KOPT-K1 (cell line): ENCODE data around the gene GLRA3.
"Not testable (repeated sequence)": the region's sequence is repeated elsewhere in the genome, so short reads cannot be mapped to it uniquely, and the experiment has no call there.

Source experiments
- H3K27ac ChIP-seq: fragments of 200-600 bp; sonication (generic); 2 replicates; pipeline ENCODE4 v1.5.1; 2016; ENCODE audit warnings: antibody characterized with exemption, mild to moderate bottlenecking, low read depth, low read length; ENCODE audit not compliant: poor library complexity, severe bottlenecking
- H3K36me3 ChIP-seq: fragments of 200-600 bp; sonication (generic); 2 replicates; pipeline ENCODE4 v1.5.1; 2017; ENCODE audit warnings: antibody characterized with exemption, mild to moderate bottlenecking, low read length, moderate library complexity; ENCODE audit not compliant: insufficient read depth
- H3K9me3 ChIP-seq: fragments of 200-600 bp; sonication (generic); 2 replicates; pipeline ENCODE4 v1.5.1; 2017; ENCODE audit warnings: antibody characterized with exemption, low read length, mild to moderate bottlenecking; ENCODE audit not compliant: insufficient read depth, poor library complexity, severe bottlenecking

GLRA3 gene

DNA sequence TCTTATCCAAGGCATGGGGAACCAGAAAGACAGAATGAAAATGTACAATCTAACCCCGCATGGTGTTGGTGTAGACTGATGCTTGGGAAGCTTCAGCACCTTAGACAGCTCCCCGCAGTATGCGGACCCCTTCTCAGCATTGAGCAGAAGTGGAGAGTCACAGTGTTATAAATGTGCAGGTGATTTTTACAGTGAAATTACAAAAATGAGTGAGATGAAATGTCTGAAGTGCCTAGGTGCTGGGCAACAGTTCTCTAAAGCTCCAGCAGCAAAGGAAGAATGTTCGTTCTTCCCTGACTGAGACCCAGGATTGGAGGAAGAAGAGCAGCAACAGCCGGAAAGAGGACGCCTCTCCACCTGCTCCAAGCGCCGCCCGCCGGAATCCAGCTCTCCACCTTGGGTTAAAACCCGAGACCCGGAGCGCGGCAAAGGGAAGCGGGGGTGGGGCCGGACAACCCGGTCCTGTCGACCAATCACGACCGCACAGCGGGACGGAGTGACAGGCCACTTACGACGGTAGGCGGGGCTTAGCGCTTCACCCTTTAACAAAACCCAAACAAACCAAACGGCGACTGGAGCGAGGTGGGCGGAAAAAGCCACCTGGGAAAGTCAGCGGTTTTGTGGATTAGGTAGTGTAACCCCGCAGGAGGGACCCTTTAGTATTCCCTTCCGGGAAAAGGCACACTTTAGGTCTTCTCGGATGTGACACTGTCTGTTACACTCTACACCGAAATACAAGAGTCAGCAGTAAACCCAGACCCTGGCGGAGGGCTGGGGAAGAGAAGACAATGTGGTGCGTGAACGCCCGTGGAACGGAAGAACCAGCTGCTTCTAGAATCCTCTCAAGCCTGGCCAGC is at the start of gene GLRA3:
GLRA3 (minus strand) TSS at position 403 of the 857 bp plus-strand sequence. CDS start 436 bp downstream, outside the sequence.
- H3K36me3 ChIP-seq = no peaks in the 10 kb centered on the region
- H3K27ac ChIP-seq = no peak within 1 kb of the TSS
- H3K9me3 ChIP-seq = no peaks in the 10 kb centered on the region

DNA sequence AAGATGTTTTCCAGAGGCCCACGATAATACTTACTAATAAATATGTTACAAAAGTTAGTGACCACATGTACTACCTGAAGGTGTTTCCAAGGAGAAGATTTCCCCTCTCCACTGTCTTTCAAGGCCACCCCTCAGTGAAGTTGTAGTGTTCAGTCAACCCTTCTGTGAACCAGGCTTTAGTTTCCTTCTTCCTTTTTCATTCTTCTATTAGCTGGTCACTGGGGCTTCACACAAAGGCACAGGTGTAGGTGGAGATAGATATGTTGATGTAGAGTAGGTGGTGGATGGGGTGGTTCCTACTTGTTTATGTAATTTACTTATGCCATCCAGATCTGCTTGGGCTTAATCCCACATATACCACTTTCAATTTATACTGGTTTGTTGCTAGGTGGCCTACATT is 45.9 kb upstream of the GLRA3 start:
- H3K9me3 ChIP-seq = no peaks in the 10 kb centered on the region
- no peaks in the 10 kb centered on the region for H3K36me3 ChIP-seq
- no peak overlapping the region for H3K27ac ChIP-seq

DNA sequence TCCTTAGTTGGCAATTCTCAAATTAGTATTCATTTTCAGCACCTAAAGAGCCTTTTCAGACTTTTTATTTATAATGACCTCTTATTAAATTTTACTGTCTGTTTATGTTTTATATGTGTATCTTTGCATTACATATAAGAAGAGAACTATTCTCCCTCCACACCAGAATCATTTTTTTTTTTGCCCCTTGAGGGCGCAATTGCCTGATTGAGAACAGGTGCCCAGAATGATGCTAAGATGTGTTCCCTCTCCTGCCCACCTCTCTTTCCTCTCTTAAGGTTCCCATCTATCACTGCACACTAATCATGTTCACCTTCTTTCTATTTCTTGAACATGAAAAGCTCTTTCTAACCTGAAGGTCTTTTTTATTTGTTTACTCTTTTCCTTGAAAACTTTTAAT is 44.9 kb upstream of the GLRA3 start:
- Histone ChIP-seq H3K36me3 (no peaks in the 10 kb centered on the region), H3K27ac (no peak overlapping the region), H3K9me3 (no peaks in the 10 kb centered on the region)

GRCh38 chr4:174873146-174873545 is 44.1 kb upstream of the GLRA3 start:
- not testable (repeated sequence) for H3K36me3 ChIP-seq, H3K27ac ChIP-seq, H3K9me3 ChIP-seq

DNA sequence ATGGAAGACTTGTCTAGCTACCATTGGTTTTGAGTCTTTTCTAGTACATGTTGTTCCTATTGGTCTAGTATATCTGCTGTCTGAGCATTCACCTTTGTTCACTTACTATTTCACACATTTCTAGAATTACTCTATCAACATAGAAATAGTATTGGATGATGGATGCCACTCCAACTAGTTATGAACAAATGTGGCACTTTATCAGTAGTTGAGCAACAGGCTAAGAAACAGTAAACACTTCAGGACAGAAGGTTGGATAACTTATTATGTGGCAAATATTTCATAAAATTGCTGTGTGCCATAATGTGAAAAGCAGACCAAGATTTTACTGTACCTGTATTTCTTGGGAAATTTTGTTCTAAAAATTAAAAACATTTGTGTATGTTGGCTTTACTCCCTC is 42.4 kb upstream of the GLRA3 start:
- no peak overlapping the region for H3K27ac ChIP-seq
- H3K36me3 ChIP-seq = no peaks in the 10 kb centered on the region
- H3K9me3 ChIP-seq = no peaks in the 10 kb centered on the region

DNA sequence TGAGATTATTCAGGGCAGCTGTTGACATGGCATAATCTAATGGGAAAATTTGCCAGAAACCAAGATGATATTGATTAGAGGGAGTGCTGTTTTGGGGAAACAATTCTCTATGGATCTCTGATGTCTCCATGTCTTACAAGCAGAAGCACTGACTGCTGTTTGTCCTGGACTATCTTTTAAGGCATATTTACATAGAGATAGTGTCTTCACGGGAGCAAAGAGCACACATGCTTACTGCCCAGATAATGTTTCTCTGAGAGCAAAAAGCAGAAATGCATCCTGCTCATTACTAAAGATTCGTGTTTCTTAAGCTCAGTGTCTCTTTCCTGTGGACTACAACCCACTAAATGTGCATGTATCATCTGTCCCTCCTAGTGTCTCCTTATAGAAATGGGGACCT is 41.3 kb upstream of the GLRA3 start:
- no peaks in the 10 kb centered on the region for H3K9me3 ChIP-seq
- H3K27ac ChIP-seq = no peak overlapping the region

GRCh38 chr4:174869339-174869738 is 40.3 kb upstream of the GLRA3 start:
- Histone ChIP-seq H3K36me3 (no peaks in the 10 kb centered on the region), H3K9me3 (no peaks in the 10 kb centered on the region), H3K27ac (no peak overlapping the region)

More for the DNA sequence above, 41.3 kb upstream of the GLRA3 start:
- no peaks in the 10 kb centered on the region for H3K36me3 ChIP-seq

DNA sequence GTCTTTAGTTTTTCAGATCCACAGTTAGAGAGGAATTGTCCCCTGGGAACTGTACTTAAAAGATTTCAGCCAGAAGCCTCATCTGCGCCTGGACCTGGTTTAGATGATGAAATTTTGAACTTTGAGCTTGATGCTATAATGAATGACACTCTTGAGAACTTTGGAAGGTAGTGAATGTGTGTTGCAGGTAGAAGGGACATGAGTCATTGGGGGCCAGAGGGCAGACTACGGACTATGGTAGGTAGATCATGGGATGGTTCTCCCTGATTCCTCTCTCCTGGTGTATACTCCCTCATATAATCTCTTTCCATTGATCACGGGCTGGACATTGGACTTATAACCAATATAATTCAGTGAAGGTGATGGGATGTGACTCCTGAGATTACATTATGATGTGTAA is 38.9 kb upstream of the GLRA3 start:
- Histone ChIP-seq H3K36me3 (no peaks in the 10 kb centered on the region), H3K27ac (no peak overlapping the region), H3K9me3 (no peaks in the 10 kb centered on the region)

GRCh38 chr4:174865418-174865985 is 36.5 kb upstream of the GLRA3 start:
- no peak overlapping the region for H3K27ac ChIP-seq
- no peaks in the 10 kb centered on the region for H3K9me3 ChIP-seq
- no peaks in the 10 kb centered on the region for H3K36me3 ChIP-seq

DNA sequence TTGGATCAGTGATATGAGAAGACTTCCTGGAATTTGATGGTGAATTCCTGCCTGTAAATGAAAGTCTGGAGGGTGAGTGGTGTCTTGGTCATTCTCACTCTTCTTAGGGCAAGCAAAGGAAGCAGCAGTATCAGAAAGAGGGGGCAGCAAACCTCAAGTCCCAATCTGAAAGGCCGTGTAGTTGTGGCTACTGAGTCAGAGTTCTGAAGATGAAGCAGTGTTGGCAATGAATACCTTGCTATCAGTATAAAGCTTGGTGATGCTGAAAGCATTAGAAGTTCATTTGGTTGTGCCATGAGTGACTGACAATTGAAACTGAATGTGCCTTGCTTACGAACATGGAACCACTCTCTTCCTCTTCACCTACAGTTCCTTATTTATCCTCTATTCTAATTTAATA is 35.0 kb upstream of the GLRA3 start:
- Histone ChIP-seq H3K9me3 (no peaks in the 10 kb centered on the region), H3K36me3 (no peaks in the 10 kb centered on the region), H3K27ac (no peak overlapping the region)

DNA sequence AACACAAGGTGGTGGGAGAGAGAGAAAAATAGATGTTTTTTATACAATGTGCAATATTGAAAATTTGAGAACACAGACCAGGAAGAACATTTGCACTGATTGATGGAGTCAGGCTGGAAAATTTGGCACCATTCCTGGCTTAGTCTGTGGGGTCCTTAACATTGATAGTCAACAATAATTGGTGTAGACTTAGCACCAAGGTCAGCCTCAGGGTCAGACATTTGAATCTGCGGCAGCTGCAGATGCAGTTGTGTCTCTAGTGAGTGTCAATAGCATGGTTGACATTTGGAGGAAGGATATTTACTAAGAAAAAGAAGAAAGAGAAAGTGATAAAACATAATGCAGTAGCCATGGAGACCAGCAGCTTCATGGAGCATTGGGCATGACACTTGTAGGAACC is 31.5 kb upstream of the GLRA3 start:
- no peaks in the 10 kb centered on the region for H3K36me3 ChIP-seq
- no peak overlapping the region for H3K27ac ChIP-seq
- H3K9me3 ChIP-seq = no peaks in the 10 kb centered on the region

GRCh38 chr4:174859904-174860303 is 30.9 kb upstream of the GLRA3 start:
- Histone ChIP-seq H3K36me3 (no peaks in the 10 kb centered on the region), H3K9me3 (no peaks in the 10 kb centered on the region), H3K27ac (no peak overlapping the region)

DNA sequence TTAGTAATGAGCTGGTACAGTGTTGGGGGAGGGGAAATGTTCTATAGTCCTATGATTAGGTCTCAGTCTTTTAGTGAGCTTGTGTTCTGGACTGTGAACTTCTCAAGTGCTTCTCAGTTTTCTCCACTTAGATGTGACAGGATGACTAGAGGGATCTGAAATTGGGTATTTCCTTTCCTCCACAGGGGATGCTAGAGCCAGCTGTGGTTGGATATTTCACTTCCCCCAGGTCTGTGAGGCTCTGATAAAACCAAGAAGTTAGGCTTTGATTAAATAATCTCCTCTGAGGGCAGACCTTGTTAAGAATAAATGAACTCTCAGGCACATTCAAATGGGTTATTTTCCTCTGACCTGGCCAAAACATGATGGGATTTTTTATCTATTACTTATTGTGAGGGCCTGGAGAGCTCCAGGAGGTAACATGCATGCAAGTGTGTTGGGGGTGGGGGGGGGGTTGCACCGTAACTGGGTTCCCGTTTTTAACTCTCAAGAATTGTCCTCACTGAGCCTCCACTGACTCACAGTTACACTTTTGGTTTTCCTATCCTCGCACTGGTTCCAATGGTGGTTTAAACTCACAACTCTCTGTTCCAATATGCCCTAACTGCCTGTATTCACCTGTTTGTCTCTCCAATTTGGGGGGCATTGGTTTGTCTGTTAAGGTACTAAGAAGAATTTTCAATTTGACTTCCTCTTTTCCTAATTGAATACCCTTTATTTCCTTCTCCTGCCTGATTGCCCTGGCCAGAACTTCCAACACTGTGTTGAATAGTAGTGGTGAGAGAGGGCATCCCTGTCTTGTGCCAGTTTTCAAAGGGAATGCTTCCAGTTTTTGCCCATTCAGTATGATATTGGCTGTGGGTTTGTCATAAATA is 28.1 kb upstream of the GLRA3 start:
- H3K36me3 ChIP-seq = no peaks in the 10 kb centered on the region

GRCh38 chr4:174855050-174855449 is 26.0 kb upstream of the GLRA3 start:
- Histone ChIP-seq H3K27ac (no peak overlapping the region), H3K9me3 (no peaks in the 10 kb centered on the region), H3K36me3 (no peaks in the 10 kb centered on the region)

More for the DNA sequence above, 28.1 kb upstream of the GLRA3 start:
- Histone ChIP-seq H3K27ac (no peak overlapping the region), H3K9me3 (no peaks in the 10 kb centered on the region)

DNA sequence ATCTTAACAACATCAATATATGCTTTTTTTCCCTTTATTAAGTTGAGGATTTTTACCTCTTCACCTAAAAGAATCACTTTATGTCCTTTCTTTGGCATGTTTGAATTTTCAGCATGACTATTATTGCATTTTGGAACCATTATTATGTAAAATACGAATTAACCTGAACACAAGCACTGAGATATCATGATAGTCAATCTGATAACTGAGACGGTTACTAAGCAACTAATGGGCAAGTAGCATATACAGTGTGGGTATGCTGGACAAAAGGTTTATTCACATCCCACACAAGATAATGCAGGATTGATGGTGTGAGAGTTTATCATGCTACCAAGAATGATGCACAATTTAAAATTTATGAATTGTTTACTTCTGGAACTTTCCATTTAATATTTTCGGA is 24.6 kb upstream of the GLRA3 start:
- Histone ChIP-seq H3K36me3 (no peaks in the 10 kb centered on the region), H3K9me3 (no peaks in the 10 kb centered on the region), H3K27ac (no peak overlapping the region)
